GM23338 (cell line): ENCODE results near the gene CHRNA5. TPM values are rescaled to one million over a fixed set of nuclear protein-coding genes. Genes with fewer than 3 reads are reported as not detected.

ENCODE experiments used
- ATAC-seq: fragments of 200-7000 bp; cut with Tn5 transposase; 3 replicates; pipeline ENCODE4 v1.9.1; 2020
- DNase-seq: peaks from one replicate; pipeline ENCODE4 v3.0.0-alpha.2; 2015; ENCODE audit warnings: low spot score
- H2AFZ ChIP-seq: fragments of 200-600 bp; sonication (generic); 2 replicates; pipeline ENCODE4 v1.8.0; 2016; ENCODE audit warnings: antibody characterized with exemption, mild to moderate bottlenecking, moderate library complexity
- H3F3A ChIP-seq: fragments of 200-600 bp; sonication (generic); replicated peaks from 2 replicates; pipeline ENCODE4 v1.8.0; 2017; ENCODE audit warnings: antibody characterized with exemption, mixed run types, low read depth
- H3K27ac ChIP-seq: fragments of 200-600 bp; sonication (generic); 2 replicates; pipeline ENCODE4 v1.6.1; 2016; ENCODE audit warnings: low read depth
- H3K27me3 ChIP-seq: fragments of 200-600 bp; sonication (generic); 2 replicates; pipeline ENCODE4 v1.8.0; 2016; ENCODE audit warnings: mild to moderate bottlenecking, mixed run types, moderate library complexity; ENCODE audit not compliant: insufficient read depth
- H3K36me3 ChIP-seq: fragments of 200-600 bp; sonication (generic); 2 replicates; pipeline ENCODE4 v1.8.0; 2016; ENCODE audit warnings: mild to moderate bottlenecking; ENCODE audit not compliant: insufficient read depth
- H3K4me1 ChIP-seq: fragments of 200-600 bp; sonication (generic); 2 replicates; pipeline ENCODE4 v1.8.0; 2016; ENCODE audit warnings: mild to moderate bottlenecking, moderate library complexity; ENCODE audit not compliant: insufficient read depth
- H3K4me2 ChIP-seq: fragments of 200-600 bp; sonication (generic); 2 replicates; pipeline ENCODE4 v1.7.1; 2017; ENCODE audit warnings: mixed run types
- H3K4me3 ChIP-seq: fragments of 200-600 bp; sonication (generic); 2 replicates; pipeline ENCODE4 v1.6.1; 2016; ENCODE audit warnings: mixed run types
- H3K79me2 ChIP-seq: fragments of 200-600 bp; sonication (generic); replicated peaks from 2 replicates; pipeline ENCODE4 v1.8.0; 2017; ENCODE audit warnings: mild to moderate bottlenecking; ENCODE audit not compliant: insufficient read depth
- H3K9me2 ChIP-seq: fragments of 200-600 bp; sonication (generic); 2 replicates; pipeline ENCODE4 v1.8.0; 2017; ENCODE audit not compliant: insufficient read depth
- H4K20me1 ChIP-seq: fragments of 200-600 bp; sonication (generic); replicated peaks from 2 replicates; pipeline ENCODE4 v1.8.0; 2017; ENCODE audit warnings: mild to moderate bottlenecking; ENCODE audit not compliant: insufficient read depth
- H3K27ac Mint-ChIP-seq: 2 replicates; pipeline ENCODE4 v1.8.0; 2020; ENCODE audit warnings: inconsistent platforms, mild to moderate bottlenecking, moderate library complexity, mixed read lengths
- H3K27me3 Mint-ChIP-seq: 3 replicates; pipeline ENCODE4 v1.8.0; 2022; ENCODE audit warnings: low read depth, mild to moderate bottlenecking, moderate library complexity, mixed read lengths, inconsistent platforms; ENCODE audit not compliant: insufficient read depth, poor library complexity
- H3K36me3 Mint-ChIP-seq: 3 replicates; pipeline ENCODE4 v1.8.0; 2021; ENCODE audit warnings: low read depth, mild to moderate bottlenecking, inconsistent platforms, moderate library complexity, mixed read lengths
- H3K4me1 Mint-ChIP-seq: 3 replicates; pipeline ENCODE4 v1.8.0; 2020; ENCODE audit warnings: mild to moderate bottlenecking, inconsistent platforms, mixed read lengths
- H3K4me3 Mint-ChIP-seq: 3 replicates; pipeline ENCODE4 v1.8.0; 2021; ENCODE audit warnings: moderate library complexity, mild to moderate bottlenecking, inconsistent platforms, mixed read lengths
- H3K9me3 Mint-ChIP-seq: 3 replicates; pipeline ENCODE4 v1.8.0; 2020; ENCODE audit warnings: moderate library complexity, mild to moderate bottlenecking, inconsistent platforms, mixed read lengths
- EZH2 ChIP-seq: fragments of 200-600 bp; sonication (generic); IDR thresholded peaks from one replicate; pipeline ENCODE4 v1.8.0; 2017; ENCODE audit warnings: antibody characterized with exemption, mild to moderate bottlenecking, low read depth; ENCODE audit not compliant: unreplicated experiment
- EZH2phosphoT487 ChIP-seq: fragments of 200-600 bp; sonication (generic); IDR thresholded peaks from one replicate; pipeline ENCODE4 v1.8.1; 2018; ENCODE audit warnings: antibody characterized with exemption; ENCODE audit not compliant: unreplicated experiment
- NANOG ChIP-seq: IDR thresholded peaks from 2 replicates; pipeline ENCODE4 v1.6.1; 2016; ENCODE audit warnings: antibody characterized with exemption, borderline replicate concordance
- STAT1 ChIP-seq: IDR thresholded peaks from one replicate; pipeline ENCODE4 v1.6.1; 2016; ENCODE audit warnings: antibody characterized with exemption; ENCODE audit not compliant: unreplicated experiment
- ZNF114 ChIP-seq: fragments of 250-450 bp; sonication (Bioruptor Pico); IDR thresholded peaks from 2 replicates; pipeline ENCODE4 v1.5.0; 2020; ENCODE audit warnings: mild to moderate bottlenecking, moderate library complexity
- ZNF331 ChIP-seq: fragments of 250-450 bp; sonication (Bioruptor Pico); IDR thresholded peaks from 2 replicates; pipeline ENCODE4 v1.5.0; 2020; ENCODE audit warnings: low read depth, mild to moderate bottlenecking, moderate library complexity
- ZNF462 ChIP-seq: fragments of 250-450 bp; sonication (Bioruptor Pico); IDR thresholded peaks from 2 replicates; pipeline ENCODE4 v1.5.0; 2020; ENCODE audit warnings: mild to moderate bottlenecking, moderate library complexity
- polyA plus RNA-seq: library from polyadenylated mRNA; unstranded; fragments of >200 nt; fragmentation: Nextera tagmentation; extraction: Ambion mirVana; gene quantifications from 2 replicates; pipeline ENCODE4 v1.2.1, GENCODE V29; 2016
- total RNA-seq: library from RNA; depleted of rRNA; stranded (reverse); fragments of >200 nt; shearing (Covaris generic); gene quantifications from 2 replicates; pipeline ENCODE4 v1.2.3, GENCODE V29; 2014
- TF ChIP-seq, protein P1 (sequence below): IDR thresholded peaks from one replicate; pipeline ENCODE4 v1.6.1; 2018; ENCODE audit warnings: antibody characterized with exemption; ENCODE audit not compliant: unreplicated experiment
- TF ChIP-seq, protein P2 (sequence below): IDR thresholded peaks from 2 replicates; pipeline ENCODE4 v1.6.1; 2016; ENCODE audit warnings: antibody characterized with exemption

The CHRNA5 gene
- total and polyA plus RNA-seq, 2 experiments from 2014 or later: 19.6 to 23.3 TPM

GRCh38 chr15:78640527-78641101 lies 75.3 kb downstream of the CHRNA5 start (continued):
- TF ChIP-seq, protein P1, sequence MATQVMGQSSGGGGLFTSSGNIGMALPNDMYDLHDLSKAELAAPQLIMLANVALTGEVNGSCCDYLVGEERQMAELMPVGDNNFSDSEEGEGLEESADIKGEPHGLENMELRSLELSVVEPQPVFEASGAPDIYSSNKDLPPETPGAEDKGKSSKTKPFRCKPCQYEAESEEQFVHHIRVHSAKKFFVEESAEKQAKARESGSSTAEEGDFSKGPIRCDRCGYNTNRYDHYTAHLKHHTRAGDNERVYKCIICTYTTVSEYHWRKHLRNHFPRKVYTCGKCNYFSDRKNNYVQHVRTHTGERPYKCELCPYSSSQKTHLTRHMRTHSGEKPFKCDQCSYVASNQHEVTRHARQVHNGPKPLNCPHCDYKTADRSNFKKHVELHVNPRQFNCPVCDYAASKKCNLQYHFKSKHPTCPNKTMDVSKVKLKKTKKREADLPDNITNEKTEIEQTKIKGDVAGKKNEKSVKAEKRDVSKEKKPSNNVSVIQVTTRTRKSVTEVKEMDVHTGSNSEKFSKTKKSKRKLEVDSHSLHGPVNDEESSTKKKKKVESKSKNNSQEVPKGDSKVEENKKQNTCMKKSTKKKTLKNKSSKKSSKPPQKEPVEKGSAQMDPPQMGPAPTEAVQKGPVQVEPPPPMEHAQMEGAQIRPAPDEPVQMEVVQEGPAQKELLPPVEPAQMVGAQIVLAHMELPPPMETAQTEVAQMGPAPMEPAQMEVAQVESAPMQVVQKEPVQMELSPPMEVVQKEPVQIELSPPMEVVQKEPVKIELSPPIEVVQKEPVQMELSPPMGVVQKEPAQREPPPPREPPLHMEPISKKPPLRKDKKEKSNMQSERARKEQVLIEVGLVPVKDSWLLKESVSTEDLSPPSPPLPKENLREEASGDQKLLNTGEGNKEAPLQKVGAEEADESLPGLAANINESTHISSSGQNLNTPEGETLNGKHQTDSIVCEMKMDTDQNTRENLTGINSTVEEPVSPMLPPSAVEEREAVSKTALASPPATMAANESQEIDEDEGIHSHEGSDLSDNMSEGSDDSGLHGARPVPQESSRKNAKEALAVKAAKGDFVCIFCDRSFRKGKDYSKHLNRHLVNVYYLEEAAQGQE: no peak
- TF ChIP-seq, protein P2, sequence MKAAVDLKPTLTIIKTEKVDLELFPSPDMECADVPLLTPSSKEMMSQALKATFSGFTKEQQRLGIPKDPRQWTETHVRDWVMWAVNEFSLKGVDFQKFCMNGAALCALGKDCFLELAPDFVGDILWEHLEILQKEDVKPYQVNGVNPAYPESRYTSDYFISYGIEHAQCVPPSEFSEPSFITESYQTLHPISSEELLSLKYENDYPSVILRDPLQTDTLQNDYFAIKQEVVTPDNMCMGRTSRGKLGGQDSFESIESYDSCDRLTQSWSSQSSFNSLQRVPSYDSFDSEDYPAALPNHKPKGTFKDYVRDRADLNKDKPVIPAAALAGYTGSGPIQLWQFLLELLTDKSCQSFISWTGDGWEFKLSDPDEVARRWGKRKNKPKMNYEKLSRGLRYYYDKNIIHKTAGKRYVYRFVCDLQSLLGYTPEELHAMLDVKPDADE: no peak
- TF ChIP-seq EZH2phosphoT487: no peak
- TF ChIP-seq ZNF114 (CRISPR knock-in tag): no peak

DNA sequence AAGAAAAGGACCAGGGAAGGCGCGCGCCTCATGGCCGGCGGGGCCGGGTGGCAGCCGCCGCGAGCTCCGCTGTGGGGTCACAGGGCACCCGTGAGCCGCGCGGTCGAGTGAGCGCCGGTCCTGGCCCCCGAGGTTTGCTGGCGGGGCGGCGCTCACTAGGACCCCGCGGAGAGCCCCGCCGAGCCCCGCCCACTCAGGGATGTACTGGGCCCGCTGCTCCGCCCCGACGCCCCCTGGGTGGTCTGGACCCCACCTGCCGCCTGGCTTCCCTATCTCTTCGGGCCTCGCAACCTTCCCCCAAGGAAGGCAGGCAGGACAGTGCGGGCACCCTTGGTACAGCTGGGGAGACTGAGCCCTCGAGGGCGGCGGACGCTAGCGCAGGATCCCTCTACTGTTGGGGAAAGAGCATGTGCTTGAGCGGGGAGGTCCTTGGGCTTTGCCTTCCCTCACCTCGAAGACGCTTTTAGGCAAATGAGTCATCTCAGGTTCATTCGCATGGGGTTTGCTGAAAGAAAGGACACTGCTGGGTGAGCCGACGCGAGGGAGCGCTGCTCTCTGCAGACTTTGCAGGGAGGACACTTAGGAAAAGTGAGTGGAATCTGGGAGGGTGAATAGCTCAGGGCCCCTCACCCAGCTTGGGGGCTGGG lies 75.9 kb downstream of the CHRNA5 start, which contains the start of gene CHRNB4:
Gene CHRNB4, minus strand, starts transcription at position 109 of the 647 bp plus-strand sequence. Its CDS starts 77 bp downstream, at position 32.
- H3K27me3 ChIP-seq: peaks cover 9% of the 10 kb centered on the region
- no peaks in the 10 kb centered on the region for H3K9me2 ChIP-seq
- H3K4me1 Mint-ChIP-seq: peaks cover 13% of the 10 kb centered on the region
- no peaks in the 10 kb centered on the region for H3K36me3 ChIP-seq
- peaks cover 15% of the 10 kb centered on the region for H3K27me3 Mint-ChIP-seq
- peak within 1 kb of the TSS; percentile 88 for H3K4me3 ChIP-seq
- ATAC-seq (peak; percentile 81), DNase-seq (peak; percentile 91)
- H4K20me1 ChIP-seq: no peaks in the 10 kb centered on the region
- H3K27ac Mint-ChIP-seq: peak within 1 kb of the TSS; percentile 88; the same call in 1 of the 2 replicates
- peak within 1 kb of the TSS; percentile 99 for H2AFZ ChIP-seq
- H3K27ac ChIP-seq: peak within 1 kb of the TSS; percentile 42; the same call in 1 of the 2 replicates
- H3F3A ChIP-seq: peaks cover 7% of the 10 kb centered on the region; the same call in 1 of the 2 replicates
- H3K36me3 Mint-ChIP-seq: no peaks in the 10 kb centered on the region; the same call in 2 of the 3 replicates
- peaks cover 12% of the 10 kb centered on the region for H3K4me1 ChIP-seq
- peak within 1 kb of the TSS; percentile 83 for H3K4me3 Mint-ChIP-seq
- peak within 1 kb of the TSS; percentile 91 for H3K4me2 ChIP-seq
- no peaks in the 10 kb centered on the region for H3K79me2 ChIP-seq
- H3K9me3 Mint-ChIP-seq: no peaks in the 10 kb centered on the region; the same call in 2 of the 3 replicates
- TF ChIP-seq, protein P2: no peak
- TF ChIP-seq NANOG: no peak
- TF ChIP-seq ZNF462 (CRISPR knock-in tag): no peak
- no peak for TF ChIP-seq EZH2
- no peak for TF ChIP-seq ZNF331 (CRISPR knock-in tag)
- peak; percentile 31; the same call in 1 of the 2 replicates for TF ChIP-seq ZNF114 (CRISPR knock-in tag)
- no peak for TF ChIP-seq STAT1
- TF ChIP-seq EZH2phosphoT487: no peak
